Heart left ventricle (tissue), 13 donors: ENCODE results near the gene GALNTL6.

Experiments
- POLR2A ChIP-seq, 2 donors: fragments of 450-650 bp; IDR thresholded peaks; one replicate each; pipeline ENCODE4 v1.6.1; 2017; ENCODE audit warnings: antibody characterized with exemption in 2 of 2, mild to moderate bottlenecking in 2 of 2, moderate library complexity in 2 of 2
- TF ChIP-seq, protein P1 (sequence below), 12 donors: fragments of 200-600 bp; sonication (generic) in 4 of 12; IDR thresholded peaks; one replicate each; pipeline versions ENCODE4 v1.5.0 to v1.8.0; 2018 to 2022; ENCODE audit warnings: antibody characterized with exemption in 12 of 12, mild to moderate bottlenecking in 5 of 12
- donor health status: ischemic (EF 13 %, LVEDD 7.1; RV severe dilation, severe dysfunction).
- donor health status: DM: no; HTN: yes; CAD: no.
- donor health status: DM: no; HTN: no; CAD: no.
- donor health status: ischemic (EF 25% LVEDD 6.9; RV normal size, moderate dysfunction).
- donor health status: ischemic (EF 25% LVEDD 5.7; RV mildly dilated, moderate dysfunction).
- donor health status: ischemic (EF 35%, LVEDD 5.7; RV mildly dilated, moderate dysfunction).
- donor health status: nonischemic (EF 11% LVEDD 7.7; RV severe dilation, severe dysfunction).
- donor health status: DM: yes; HTN: yes; CAD: no.
- donor health status: PGD.
- donor health status: ischemic (EF 29% LVEDD 5.4; RV normal size, mild dysfunction).
- donor health status: nonischemic (EF 23%, LVEDD 6.1; RV moderate dilation, normal function).

GRCh38 chr4:172780566-172781081, 967.4 kb downstream of the GALNTL6 start:
- TF ChIP-seq, protein P1, sequence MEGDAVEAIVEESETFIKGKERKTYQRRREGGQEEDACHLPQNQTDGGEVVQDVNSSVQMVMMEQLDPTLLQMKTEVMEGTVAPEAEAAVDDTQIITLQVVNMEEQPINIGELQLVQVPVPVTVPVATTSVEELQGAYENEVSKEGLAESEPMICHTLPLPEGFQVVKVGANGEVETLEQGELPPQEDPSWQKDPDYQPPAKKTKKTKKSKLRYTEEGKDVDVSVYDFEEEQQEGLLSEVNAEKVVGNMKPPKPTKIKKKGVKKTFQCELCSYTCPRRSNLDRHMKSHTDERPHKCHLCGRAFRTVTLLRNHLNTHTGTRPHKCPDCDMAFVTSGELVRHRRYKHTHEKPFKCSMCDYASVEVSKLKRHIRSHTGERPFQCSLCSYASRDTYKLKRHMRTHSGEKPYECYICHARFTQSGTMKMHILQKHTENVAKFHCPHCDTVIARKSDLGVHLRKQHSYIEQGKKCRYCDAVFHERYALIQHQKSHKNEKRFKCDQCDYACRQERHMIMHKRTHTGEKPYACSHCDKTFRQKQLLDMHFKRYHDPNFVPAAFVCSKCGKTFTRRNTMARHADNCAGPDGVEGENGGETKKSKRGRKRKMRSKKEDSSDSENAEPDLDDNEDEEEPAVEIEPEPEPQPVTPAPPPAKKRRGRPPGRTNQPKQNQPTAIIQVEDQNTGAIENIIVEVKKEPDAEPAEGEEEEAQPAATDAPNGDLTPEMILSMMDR (IDR thresholded peaks at IDR 0.05), result no peak
- TF ChIP-seq POLR2A (IDR thresholded peaks at IDR 0.05), result no peak
